OCI-LY3 (cell line): ENCODE measurements around the gene AGAP1.

Experiments used
- EZH2phosphoT487 ChIP-seq: fragments of 200-600 bp; shearing (Covaris generic); IDR thresholded peaks from 2 replicates; pipeline ENCODE4 v1.6.1; 2018; ENCODE audit warnings: antibody characterized with exemption, mixed run types, low read depth
- TF ChIP-seq, protein P1 (sequence below): fragments of 200-600, 300-600 bp; sonication (generic); IDR thresholded peaks from 2 replicates; pipeline ENCODE4 v1.5.1; 2014; ENCODE audit warnings: antibody characterized with exemption, low read length, low read depth

DNA sequence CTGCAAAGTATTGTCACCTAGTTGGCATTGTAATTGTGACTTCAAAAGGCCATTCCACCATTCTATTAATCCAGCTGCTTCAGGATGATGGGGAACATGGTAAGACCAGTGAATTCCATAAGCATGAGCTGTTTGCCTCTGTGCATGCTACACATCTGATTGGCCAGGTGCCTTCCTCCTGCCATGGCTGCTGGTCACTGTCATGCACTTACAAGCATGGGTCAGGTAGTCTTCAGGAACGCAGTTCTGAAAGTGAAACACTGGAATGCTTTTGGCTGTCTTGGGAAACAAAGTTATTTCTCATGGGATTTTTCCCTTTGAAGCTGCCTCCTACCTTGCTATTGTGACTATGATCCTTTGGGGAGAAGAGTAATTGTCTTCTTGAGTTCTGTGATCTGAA, 406.8 kb downstream of the AGAP1 start:
- TF ChIP-seq, protein P1, sequence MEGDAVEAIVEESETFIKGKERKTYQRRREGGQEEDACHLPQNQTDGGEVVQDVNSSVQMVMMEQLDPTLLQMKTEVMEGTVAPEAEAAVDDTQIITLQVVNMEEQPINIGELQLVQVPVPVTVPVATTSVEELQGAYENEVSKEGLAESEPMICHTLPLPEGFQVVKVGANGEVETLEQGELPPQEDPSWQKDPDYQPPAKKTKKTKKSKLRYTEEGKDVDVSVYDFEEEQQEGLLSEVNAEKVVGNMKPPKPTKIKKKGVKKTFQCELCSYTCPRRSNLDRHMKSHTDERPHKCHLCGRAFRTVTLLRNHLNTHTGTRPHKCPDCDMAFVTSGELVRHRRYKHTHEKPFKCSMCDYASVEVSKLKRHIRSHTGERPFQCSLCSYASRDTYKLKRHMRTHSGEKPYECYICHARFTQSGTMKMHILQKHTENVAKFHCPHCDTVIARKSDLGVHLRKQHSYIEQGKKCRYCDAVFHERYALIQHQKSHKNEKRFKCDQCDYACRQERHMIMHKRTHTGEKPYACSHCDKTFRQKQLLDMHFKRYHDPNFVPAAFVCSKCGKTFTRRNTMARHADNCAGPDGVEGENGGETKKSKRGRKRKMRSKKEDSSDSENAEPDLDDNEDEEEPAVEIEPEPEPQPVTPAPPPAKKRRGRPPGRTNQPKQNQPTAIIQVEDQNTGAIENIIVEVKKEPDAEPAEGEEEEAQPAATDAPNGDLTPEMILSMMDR = no peak
- no peak for TF ChIP-seq EZH2phosphoT487
